ENCODE measurements around the gene KRTAP10-3. TPM values are rescaled to one million over a fixed set of nuclear protein-coding genes. Genes with fewer than 3 reads are reported as not detected.

The KRTAP10-3 gene
- total RNA-seq, 1 experiment from 2014 or later, result not detected

DNA sequence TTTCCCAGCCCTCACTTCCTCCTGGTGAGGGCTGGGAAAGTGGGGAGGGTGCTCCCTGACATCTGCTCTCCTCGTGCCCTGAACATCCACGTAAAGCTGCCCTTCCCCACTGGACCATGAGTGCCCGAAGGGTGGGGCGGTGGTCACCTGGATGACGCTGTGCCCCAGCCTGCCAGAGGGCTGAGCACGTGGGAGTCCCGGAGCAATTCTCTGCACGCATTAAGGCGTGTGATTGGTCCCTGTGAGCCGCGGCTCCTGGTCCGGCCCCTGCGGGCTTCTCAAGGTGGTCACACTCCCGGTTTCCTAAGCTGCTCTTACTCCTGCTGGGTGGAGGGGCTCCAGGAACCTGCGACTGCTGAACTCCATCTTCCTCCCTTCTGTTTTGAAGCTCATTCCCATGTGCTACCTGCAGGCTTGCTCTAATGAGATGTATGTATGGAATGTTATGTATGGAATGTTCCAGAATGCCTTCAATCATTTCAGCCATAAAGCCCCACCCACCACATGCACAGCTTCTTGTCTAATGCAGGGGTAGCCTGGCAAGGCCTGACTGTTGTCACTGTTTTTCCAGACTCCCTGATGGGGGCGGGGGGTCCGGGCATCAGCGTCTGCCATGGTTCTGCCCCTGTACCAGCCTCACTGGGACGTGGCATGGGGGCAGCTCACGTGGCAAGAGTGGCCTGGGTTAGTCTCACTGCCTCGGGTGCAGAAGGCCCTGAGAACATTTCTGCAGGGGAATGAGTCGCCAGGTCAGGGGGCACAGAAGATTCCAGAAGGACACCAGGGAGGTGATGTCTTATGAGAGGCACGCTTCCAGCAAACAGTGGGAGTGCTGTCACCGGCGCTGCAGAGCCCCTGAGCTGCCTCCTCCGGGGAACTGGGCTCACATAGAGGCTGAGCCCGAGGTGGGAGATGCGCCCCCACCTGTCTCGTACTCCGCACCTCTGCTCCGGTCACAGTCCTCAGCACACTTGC, 38.0 kb downstream of the KRTAP10-3 start:
- Histone ChIP-seq H3K79me2 (ENCODE audit: low read length) (no peaks in the 10 kb centered on the region), H3K4me3 (ENCODE audit: low read length) (no peak overlapping the region), H3K9me2 (replicated peaks; ENCODE audit: low read length) (no peaks in the 10 kb centered on the region), H3K27me3 (ENCODE audit: low read length) (no peaks in the 10 kb centered on the region), H3K4me2 (ENCODE audit: low read length) (no peak overlapping the region), H3K9me3 (ENCODE audit: low read length) (peaks cover 8% of the 10 kb centered on the region; the same call in 1 of the 2 replicates), H2AFZ (ENCODE audit: low read length) (no peak overlapping the region), H3F3A (ENCODE audit: low read length, unreplicated experiment) (no peaks in the 10 kb centered on the region), H3K9ac (ENCODE audit: low read length) (no peak overlapping the region), H4K20me1 (ENCODE audit: low read length) (no peaks in the 10 kb centered on the region), H3K27ac (ENCODE audit: low read length) (no peak overlapping the region), H3K4me1 (ENCODE audit: insufficient read depth, low read length) (no peaks in the 10 kb centered on the region), H3K36me3 (ENCODE audit: low read depth, low read length) (no peaks in the 10 kb centered on the region)
- POLR2A ChIA-PET (ENCODE audit: unreplicated experiment), result no interaction called here
- TF ChIP-seq EZH2phosphoT487 (IDR thresholded peaks at IDR 0.05; ENCODE audit: borderline replicate concordance, low read length) (no peak), EZH2 (IDR thresholded peaks at IDR 0.05; ENCODE audit: low read length, unreplicated experiment) (no peak)
- TF ChIP-seq, protein P1, sequence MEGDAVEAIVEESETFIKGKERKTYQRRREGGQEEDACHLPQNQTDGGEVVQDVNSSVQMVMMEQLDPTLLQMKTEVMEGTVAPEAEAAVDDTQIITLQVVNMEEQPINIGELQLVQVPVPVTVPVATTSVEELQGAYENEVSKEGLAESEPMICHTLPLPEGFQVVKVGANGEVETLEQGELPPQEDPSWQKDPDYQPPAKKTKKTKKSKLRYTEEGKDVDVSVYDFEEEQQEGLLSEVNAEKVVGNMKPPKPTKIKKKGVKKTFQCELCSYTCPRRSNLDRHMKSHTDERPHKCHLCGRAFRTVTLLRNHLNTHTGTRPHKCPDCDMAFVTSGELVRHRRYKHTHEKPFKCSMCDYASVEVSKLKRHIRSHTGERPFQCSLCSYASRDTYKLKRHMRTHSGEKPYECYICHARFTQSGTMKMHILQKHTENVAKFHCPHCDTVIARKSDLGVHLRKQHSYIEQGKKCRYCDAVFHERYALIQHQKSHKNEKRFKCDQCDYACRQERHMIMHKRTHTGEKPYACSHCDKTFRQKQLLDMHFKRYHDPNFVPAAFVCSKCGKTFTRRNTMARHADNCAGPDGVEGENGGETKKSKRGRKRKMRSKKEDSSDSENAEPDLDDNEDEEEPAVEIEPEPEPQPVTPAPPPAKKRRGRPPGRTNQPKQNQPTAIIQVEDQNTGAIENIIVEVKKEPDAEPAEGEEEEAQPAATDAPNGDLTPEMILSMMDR (conservative IDR thresholded peaks at IDR 0.05; ENCODE audit: low read depth, low read length), result no peak
- CTCF ChIA-PET, result no interaction called here
- ATAC-seq (no peak), DNase-seq (no peak)
- intact Hi-C loops (cut with micrococcal nuclease), result no loop called here
- no TSS peak for BruUV-seq (replicated peaks)

DNA sequence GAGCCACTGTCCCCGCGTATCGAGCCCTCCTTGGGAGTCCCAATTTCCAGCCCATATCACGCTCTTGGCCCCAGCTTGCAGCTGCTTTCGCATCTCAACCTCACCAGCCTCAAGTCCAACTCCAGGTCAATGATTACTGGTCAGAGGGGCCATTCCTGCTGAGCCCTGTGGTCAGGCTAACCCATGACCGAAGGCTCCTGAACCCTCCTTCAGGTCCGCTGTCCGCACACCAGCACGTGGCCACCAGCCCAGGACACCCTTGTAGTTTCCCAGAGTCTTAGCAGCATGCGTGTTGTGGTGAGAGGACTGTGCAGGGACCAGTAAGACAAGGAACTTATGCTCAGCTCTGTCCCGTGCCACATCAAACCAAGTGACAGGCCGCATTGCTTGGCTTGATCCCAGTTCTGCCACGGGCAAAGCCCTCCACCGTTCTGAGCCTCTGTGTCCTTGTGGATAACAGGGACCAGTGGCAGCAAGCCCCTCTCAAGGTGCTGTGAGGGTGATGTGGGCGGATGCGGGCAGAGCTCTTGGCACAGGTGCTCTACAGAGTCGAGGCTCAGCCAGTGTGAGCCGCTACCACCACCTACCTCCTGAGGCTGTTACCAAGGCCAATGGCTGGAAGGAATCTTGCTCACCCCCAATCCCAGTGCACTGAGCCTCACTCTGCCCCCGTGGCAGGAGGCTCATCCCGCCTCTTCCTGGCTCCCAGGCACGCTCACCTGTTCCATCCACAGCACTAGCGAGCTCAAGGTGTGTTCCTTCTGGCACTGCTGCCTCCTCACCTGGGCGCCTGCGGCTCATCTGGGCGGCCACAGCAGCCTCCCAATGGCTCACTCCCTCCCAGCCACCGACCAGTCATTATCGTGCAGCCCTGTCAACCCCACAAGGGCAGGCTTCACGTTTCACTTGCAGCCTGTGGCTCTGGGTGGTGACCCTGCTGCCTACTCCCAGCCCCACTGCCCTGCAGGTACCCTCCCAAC, 39.0 kb downstream of the KRTAP10-3 start:
- H3K4me3 ChIP-seq (ENCODE audit: low read length), result no peak overlapping the region
- no peaks in the 10 kb centered on the region for H3K4me1 ChIP-seq (ENCODE audit: insufficient read depth, low read length)
- no peaks in the 10 kb centered on the region for H3F3A ChIP-seq (ENCODE audit: low read length, unreplicated experiment)
- DNase-seq (no peak), ATAC-seq (no peak)
- no peak overlapping the region for H3K27ac ChIP-seq (ENCODE audit: low read length)
- H3K9me3 ChIP-seq (ENCODE audit: low read length), result 0 out of 2 replicates have a peak, but pooled peaks cover 2% of the 10 kb centered on the region
- H3K4me2 ChIP-seq (ENCODE audit: low read length), result no peak overlapping the region
- H4K20me1 ChIP-seq (ENCODE audit: low read length), result no peaks in the 10 kb centered on the region
- ChIA-PET CTCF (no interaction called here), POLR2A (ENCODE audit: unreplicated experiment) (no interaction called here)
- no peak overlapping the region for H3K9ac ChIP-seq (ENCODE audit: low read length)
- H3K27me3 ChIP-seq (ENCODE audit: low read length), result no peaks in the 10 kb centered on the region
- no peaks in the 10 kb centered on the region for H3K9me2 ChIP-seq (replicated peaks; ENCODE audit: low read length)
- H2AFZ ChIP-seq (ENCODE audit: low read length), result no peak overlapping the region
- BruUV-seq (replicated peaks), result no TSS peak
- H3K79me2 ChIP-seq (ENCODE audit: low read length), result no peaks in the 10 kb centered on the region
- TF ChIP-seq EZH2phosphoT487 (IDR thresholded peaks at IDR 0.05; ENCODE audit: borderline replicate concordance, low read length), result no peak
- no peaks in the 10 kb centered on the region for H3K36me3 ChIP-seq (ENCODE audit: low read depth, low read length)
- intact Hi-C loops (cut with micrococcal nuclease), result no loop called here

DNA sequence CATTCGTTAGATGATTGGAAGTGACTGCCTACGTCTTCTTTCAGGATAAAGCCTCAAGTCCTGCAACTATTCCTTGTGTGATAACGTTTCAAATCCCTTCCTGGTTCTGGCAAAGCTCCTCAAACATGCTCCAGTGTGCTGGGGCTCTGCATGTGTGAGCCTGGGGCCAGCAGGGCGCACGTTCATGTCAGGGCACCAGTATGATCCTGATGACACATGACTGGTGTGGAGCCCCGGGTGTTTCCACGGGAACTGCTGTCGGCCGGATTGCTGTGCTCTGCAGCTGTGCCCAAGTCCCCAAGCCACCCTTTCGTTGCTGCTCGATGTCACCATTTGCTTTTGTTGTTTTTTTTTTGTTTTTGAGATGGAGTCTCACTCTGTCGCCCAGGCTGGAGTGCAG, 39.9 kb downstream of the KRTAP10-3 start:
- H4K20me1 ChIP-seq (ENCODE audit: low read length), result no peaks in the 10 kb centered on the region
- H3K27ac ChIP-seq (ENCODE audit: low read length), result no peak overlapping the region
- TF ChIP-seq EZH2 (IDR thresholded peaks at IDR 0.05; ENCODE audit: low read length, unreplicated experiment) (no peak), EZH2phosphoT487 (IDR thresholded peaks at IDR 0.05; ENCODE audit: borderline replicate concordance, low read length) (no peak)
- TF ChIP-seq, protein P1 (conservative IDR thresholded peaks at IDR 0.05; ENCODE audit: low read depth, low read length), result no peak
- DNase-seq (no peak), ATAC-seq (no peak)
- no TSS peak for BruUV-seq (replicated peaks)
- no peaks in the 10 kb centered on the region for H3F3A ChIP-seq (ENCODE audit: low read length, unreplicated experiment)
- intact Hi-C loops (cut with micrococcal nuclease), result no loop called here
- no peaks in the 10 kb centered on the region for H3K79me2 ChIP-seq (ENCODE audit: low read length)
- POLR2A ChIA-PET (ENCODE audit: unreplicated experiment), result no interaction called here
- H3K36me3 ChIP-seq (ENCODE audit: low read depth, low read length), result no peaks in the 10 kb centered on the region
- H2AFZ ChIP-seq (ENCODE audit: low read length), result no peak overlapping the region
- H3K27me3 ChIP-seq (ENCODE audit: low read length), result no peaks in the 10 kb centered on the region
- H3K9me2 ChIP-seq (replicated peaks; ENCODE audit: low read length), result no peaks in the 10 kb centered on the region
- H3K9me3 ChIP-seq (ENCODE audit: low read length), result no peaks in the 10 kb centered on the region
- H3K4me2 ChIP-seq (ENCODE audit: low read length), result no peak overlapping the region
- H3K9ac ChIP-seq (ENCODE audit: low read length), result no peak overlapping the region
- CTCF ChIA-PET, result no interaction called here
- H3K4me1 ChIP-seq (ENCODE audit: insufficient read depth, low read length), result no peaks in the 10 kb centered on the region
- no peak overlapping the region for H3K4me3 ChIP-seq (ENCODE audit: low read length)

Measured in PC-3 (cell line).